CD4-positive, alpha-beta T cell treated with Interleukin-21 for 1 hour (primary cell): ENCODE data around the gene GBP6.
"Not testable (repeated sequence)": the region's sequence is repeated elsewhere in the genome, so short reads cannot be mapped to it uniquely, and the experiment has no call there.

Experiments used
- DNase-seq: peaks from one replicate; pipeline ENCODE4 v3.0.0-alpha.2; 2020

Gene GBP6

DNA sequence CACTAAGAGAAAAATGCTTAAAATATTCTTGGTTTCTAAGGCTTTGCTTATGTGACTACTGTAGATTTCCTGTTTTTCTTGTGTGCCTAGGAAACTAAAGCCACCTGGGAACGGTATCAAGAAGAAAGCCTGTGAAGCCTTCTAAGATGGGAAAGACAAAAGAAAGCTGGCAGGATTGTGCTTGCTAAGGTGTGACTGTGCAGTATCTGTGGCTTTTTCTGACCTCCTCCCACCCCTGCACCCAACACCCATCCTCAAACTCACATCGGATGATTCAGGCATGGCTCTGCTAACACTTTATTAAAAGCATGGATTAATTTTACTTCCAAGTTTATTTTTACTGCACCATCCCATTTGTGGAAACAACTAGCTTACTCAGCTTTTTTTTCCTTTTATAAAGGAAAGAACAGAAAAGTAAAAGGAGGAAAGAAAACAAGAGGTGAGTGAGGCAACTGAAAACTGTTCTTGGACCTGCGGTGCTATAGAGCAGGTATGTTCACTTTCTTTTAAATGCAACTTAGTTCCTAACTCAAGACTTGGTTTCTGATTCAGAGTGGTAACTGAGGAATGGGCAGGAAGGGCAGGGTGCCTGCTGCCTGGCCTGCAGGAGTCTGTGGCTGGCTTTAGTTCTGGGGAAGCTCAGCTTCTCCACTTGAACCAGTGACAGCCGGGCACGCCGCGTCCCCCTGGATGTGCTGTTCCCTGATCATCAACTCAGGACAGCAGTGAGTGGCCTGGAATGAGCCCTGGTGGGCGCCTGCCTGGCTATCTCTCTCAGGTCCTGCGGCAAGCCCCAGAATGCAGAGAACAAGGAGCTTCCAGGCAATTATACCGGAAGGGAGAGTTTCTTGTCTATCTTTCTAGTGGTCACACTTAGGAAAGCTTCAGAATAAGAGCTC lies at the start of gene GBP6:
Gene GBP6, plus strand, starts transcription at position 422 of the 899 bp plus-strand sequence. CDS start 4,493 bp downstream, outside the sequence.
- no peak for DNase-seq

DNA sequence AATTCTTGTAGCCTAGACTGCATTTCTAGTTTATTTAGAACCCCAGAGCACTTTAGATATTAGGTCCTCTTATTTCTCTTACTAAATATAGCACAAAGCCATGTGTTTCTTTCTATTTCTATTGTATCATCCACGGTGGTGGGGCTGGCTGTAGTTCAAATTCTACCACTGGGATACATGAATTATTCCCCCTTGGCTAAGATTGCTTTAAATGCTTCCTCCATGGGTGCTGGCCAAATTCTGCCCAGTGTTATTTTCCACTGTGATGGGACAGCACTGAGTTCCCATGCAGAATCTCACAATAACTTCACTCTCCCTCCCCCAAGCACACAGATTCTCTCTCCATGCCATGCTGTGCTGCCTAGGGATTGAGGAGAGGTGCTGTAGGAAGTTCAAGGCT lies 41.5 kb upstream of the GBP6 start:
- DNase-seq, result no peak

GRCh38 chr1:89331890-89332289 lies 32.0 kb upstream of the GBP6 start:
- no peak for DNase-seq

- no peak for DNase-seq
Observed at GRCh38 chr1:89332461-89332860, 31.4 kb upstream of the GBP6 start.

DNA sequence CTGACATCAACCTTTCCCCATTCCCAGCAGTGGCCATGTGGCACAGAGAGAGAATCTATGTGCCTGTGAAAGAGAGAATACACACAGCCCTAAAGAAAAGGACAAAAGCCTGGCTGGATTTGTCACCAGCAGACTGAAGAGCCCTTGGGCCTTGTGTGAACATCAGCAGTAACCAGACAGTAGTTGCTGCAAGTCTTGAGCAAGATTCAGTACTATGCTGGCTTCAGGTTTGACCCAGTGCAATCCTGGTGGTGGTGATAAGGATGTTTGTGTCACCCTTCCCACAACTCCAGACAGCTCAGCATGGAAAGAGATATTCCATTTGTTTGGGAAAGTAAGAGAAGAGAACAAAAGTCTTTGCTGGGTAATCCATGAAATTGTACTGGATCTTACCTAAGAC lies 28.4 kb upstream of the GBP6 start:
- no peak for DNase-seq

DNA sequence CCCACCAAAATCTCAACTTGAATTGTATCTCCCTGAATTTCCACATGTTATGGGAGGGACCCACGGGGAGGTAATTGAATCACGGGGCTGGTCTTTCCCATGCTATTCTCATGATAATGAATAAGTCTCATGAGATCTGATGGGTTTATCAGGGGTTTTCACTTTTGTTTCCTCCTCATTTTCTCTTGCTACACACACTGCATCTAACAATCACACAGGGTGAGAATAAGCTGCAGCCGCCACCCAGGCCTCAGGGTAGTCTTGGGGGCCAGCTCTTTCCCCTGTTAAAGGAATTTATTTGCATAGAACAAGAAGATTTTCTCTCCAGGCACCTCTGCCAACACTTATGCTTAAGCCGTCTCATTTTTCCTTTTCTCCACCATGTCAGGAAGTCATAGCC lies 26.0 kb upstream of the GBP6 start:
- DNase-seq, result no peak

DNA sequence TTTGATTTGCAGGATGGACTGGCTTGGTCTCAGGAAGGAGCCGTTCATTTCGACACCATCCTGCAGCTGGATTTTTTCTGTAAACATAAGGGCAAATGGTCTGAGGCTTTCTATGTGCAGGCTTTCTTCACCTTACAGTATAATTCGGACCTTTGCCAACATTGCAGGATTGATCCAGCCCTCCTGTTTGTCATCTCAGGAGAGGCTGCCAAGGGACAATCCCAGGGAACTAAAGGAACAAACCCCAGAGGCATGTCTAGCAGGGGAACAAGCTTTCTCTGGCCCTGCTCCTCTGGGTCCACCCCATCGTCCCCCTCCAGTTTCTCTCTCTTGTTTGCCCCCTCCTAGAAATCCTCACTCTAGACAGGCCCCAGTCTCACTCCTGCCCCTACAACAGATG lies 24.8 kb upstream of the GBP6 start:
- no peak for DNase-seq

GRCh38 chr1:89345479-89345878 lies 18.4 kb upstream of the GBP6 start:
- not testable (repeated sequence) for DNase-seq

- DNase-seq, result no peak
Observed at GRCh38 chr1:89347296-89347695, 16.6 kb upstream of the GBP6 start.

GRCh38 chr1:89350298-89350697 lies 13.6 kb upstream of the GBP6 start:
- DNase-seq, result no peak

GRCh38 chr1:89351597-89352311 lies 12.1 kb upstream of the GBP6 start:
- peak; percentile 10 for DNase-seq

DNA sequence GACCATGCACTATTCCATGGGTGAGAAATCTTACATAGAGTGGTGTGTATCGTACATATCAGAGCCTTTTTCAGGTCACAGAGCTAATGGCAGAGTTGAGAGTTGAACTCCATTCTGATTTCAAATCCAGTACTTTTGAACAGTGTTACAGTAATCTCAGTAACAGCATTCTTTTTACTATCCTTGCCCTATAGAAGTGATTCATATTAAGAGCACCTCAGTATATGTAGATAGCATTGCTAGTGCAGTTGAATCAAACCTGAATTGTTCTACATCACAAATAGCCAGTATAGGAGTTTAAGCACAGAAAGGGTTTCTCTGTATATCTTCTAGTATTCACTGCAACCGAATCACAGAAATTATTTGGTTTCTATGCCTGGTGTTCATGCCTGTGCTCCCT lies 11.4 kb upstream of the GBP6 start:
- no peak for DNase-seq

DNA sequence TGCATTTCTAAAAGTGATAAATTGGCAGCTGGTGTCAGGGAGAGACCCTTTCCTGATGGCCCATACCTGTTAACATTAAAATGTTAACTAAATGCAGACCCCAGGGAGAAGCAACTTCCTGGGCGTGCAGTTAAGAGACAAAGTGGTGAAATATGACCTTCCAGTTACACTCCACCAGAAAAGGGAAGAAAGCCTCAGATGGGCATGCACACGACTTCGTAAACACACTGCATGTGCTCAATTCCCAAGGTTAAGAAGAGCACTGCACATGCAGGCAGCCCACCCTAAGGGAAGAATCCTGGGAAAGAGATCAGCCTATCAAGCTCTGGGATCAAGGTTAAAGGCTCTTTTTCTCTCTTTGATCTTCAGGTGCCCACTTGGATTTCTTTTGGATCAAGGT lies 9.7 kb upstream of the GBP6 start:
- no peak for DNase-seq

GRCh38 chr1:89355056-89355455 lies 8.8 kb upstream of the GBP6 start:
- DNase-seq, result peak; percentile 3

DNA sequence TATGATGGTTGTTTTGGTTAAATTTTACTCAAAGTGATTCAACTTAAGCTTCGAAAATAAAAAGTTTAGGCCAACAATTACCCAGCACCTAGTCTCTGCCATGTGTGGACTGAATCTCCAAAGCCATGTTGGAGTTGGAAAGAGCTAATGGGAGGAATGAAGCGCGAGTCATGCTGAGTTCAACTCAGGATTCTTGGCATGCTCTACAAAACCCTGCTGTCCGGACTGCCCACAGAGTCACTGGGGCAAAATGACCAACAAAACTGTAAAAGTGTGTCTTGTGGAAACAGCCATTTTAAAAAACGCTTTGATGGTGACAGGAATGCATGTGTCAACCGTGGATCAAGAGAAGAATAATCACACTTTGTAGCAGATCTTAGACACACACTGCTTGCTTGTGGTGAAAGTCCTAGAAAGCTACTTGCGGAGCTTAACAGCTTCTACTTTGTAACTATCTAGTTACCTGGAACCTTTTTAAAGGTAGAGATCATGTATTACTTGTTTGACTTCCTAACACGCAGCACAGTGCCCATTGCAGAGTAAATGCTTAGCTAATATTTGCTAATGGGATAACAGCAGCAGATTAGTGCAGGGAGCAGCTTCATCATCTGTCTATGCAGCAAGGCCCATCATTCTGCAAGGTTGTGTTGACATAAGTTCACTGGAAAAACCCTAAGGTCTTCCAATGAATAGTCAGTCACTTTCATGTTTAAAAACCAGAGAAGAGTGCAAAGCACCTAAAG lies 7.0 kb upstream of the GBP6 start:
- no peak for DNase-seq

DNA sequence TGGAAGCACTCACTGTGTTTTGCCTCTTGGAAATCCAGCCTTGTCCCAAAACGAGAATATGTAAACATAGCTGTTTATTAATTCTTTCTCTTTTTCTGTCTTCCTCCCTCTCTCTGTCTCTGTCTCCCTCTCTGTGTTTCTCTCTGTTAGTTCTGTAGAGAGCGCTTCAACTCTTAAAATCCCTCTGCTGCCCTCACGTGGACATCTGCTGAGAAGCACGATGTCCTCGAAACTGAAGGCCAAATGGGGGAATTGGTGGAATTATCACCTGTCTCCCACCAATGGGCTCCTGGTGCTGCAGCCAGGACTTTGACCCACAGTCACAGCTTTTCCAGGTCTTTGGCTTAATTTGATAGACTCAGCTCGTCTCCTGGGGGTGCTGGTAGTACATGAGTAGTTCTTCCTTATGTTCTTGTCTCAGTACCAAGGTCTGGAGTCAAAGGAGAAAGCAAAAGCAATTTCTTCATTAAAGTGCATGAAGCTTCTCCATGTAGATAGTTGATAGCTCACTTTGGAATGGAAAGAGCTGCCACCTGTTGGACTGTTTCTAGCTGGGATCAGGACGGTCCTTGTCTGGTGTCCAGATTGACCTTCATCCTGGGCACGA lies 5.5 kb upstream of the GBP6 start:
- peak; percentile 88 for DNase-seq

DNA sequence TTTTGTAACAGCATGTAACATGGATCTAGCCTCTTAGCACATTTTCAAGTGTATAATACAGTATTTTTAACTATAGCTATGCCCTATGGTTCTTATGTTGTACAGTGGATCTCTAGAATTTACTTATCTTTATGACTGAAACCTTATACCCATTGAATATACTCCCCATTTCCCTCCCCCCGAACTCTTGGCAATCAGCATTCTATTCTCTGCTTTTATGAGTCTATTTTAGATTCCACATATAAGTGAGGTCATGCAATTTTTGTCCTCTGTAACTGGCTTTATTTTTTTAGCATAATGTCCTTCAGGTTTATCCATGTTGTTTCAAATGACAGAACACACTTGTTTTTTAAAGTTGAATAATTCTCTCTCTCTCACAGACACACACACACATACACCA lies 3.1 kb upstream of the GBP6 start:
- no peak for DNase-seq

- no peak for DNase-seq
Observed at GRCh38 chr1:89361681-89362080, 2.2 kb upstream of the GBP6 start.

DNA sequence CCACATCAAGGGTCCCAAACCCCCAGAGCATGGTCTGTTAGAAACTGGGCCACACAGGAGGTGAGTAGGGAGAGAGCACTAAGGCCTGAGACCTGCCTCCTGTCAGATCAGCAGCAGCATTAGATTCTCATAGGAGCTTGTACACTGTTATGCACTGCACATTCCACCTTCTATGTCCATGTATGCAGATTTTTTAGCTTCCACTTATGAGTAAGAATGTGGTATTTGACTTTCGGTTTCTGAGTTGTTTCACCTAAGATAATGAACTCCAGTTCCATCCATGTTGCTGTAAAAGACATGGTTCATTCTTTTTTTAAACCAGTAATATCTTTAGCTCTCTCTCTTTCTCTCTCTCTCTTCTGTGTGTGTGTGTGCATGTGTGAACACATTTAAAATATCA lies 663 bp upstream of the GBP6 start:
- DNase-seq, result no peak

GRCh38 chr1:89364954-89365550 lies 1.2 kb downstream of the GBP6 start:
- no peak for DNase-seq

DNA sequence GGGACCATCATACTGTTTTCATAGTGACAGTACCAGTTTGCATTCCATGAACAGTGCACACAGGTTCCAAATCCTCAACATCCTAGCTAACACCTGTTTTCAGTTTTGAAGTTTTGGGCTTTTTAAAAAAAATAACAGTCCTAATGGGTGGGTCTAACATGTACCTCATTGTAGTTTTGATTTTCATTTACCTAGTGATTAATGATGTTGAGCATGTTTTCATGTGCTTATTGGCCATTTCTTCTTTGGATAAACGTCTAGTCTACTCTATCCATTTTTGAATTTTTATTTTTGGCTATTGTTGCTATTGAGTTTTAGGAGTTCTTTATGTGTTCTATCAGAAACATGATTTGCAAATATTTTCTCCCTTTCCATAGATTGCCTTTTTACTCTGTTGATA lies 3.4 kb downstream of the GBP6 start:
- no peak for DNase-seq

- no peak for DNase-seq
Observed at GRCh38 chr1:89369331-89369730, 5.5 kb downstream of the GBP6 start.

DNA sequence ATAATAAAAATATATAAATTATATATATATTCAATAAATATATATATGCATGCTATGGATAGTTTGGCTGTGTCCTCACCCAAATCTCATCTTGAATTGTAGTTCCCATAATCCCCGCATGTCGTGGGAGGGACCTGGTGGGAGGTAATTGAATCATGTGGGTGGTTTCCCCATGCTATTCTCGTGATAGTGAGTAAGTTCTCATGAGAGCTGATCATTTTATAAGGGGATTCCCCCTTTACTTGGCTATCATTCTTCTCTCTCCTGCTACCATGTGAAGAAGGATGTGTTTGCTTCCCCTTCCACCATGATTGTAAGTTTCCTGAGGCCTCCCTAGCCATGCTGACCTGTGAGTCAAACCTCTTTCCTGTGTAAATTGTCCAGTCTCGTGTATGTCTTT lies 10.0 kb downstream of the GBP6 start:
- not testable (repeated sequence) for DNase-seq
